ENCODE results near the gene TMOD2. TPM values are rescaled to one million over a fixed set of nuclear protein-coding genes. Genes with fewer than 3 reads are reported as not detected.

The TMOD2 gene
- total RNA-seq, 4 donors from 2014 or later = 1.0 to 4.8 (median 2.4) TPM

DNA sequence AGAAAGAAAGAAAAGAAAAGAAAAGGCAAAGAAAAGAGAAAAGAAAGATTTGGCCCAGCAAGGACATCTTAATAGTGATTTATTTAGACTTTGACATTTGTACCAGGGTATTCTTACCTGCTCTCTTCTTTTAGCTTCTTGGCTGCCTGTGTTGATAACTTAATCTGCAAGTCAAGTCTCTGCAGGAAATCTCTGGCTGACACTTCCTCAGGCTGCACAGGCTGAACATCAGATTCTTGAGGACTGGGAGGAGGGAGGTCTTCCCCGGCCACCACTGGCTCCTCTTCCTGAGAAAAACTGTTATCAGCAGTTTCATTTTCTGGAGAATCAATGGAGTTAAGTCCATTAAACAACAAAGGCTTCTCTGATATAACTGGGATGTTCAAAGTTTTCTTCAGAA, 26.7 kb upstream of the TMOD2 start:
- Histone ChIP-seq H3K27ac (no peak overlapping the region), H3K4me3 (no peak overlapping the region), H3K4me1 (peaks cover 22 to 28% of the 10 kb centered on the region in 2 donors), H3K27me3 (no peaks in the 10 kb centered on the region), H3K9me3 (no peaks in the 10 kb centered on the region), H3K36me3 (no peaks in the 10 kb centered on the region)
- ATAC-seq = no peak
- TF ChIP-seq POLR2A (IDR thresholded peaks at IDR 0.05) = no peak
- no peak for TF ChIP-seq CTCF (IDR thresholded peaks at IDR 0.05 in 4 of 5, conservative IDR thresholded peaks at IDR 0.05 in 1 of 5)
- intact Hi-C loops (cut with DNase I; ENCODE audit: low total_unique reads) = no loop called here
- no peak for DNase-seq
- in situ Hi-C loops (cut with MboI; ENCODE audit: low sequenced_read_pairs in 4 of 4) = no loop called here

GRCh38 chr15:51726302-51727073, 24.9 kb upstream of the TMOD2 start:
- peaks cover 35 to 38% of the 10 kb centered on the region in 2 donors for H3K4me1 ChIP-seq
- peak; percentile 34 to 56 for DNase-seq
- peak overlapping the region in 1 of 4 donors; percentile 21 for H3K27ac ChIP-seq
- ATAC-seq = peak; percentile 90 to 98
- no peaks in the 10 kb centered on the region for H3K9me3 ChIP-seq
- H3K36me3 ChIP-seq = no peaks in the 10 kb centered on the region
- no peaks in the 10 kb centered on the region for H3K27me3 ChIP-seq
- intact Hi-C loops (cut with DNase I; ENCODE audit: low total_unique reads) (no loop called here), in situ Hi-C loops (cut with MboI; ENCODE audit: low sequenced_read_pairs in 4 of 4) (no loop called here)
- H3K4me3 ChIP-seq = no peak overlapping the region
- no peak for TF ChIP-seq CTCF (IDR thresholded peaks at IDR 0.05 in 4 of 5, conservative IDR thresholded peaks at IDR 0.05 in 1 of 5)
- TF ChIP-seq POLR2A (IDR thresholded peaks at IDR 0.05) = peak in 1 of 2 donors; percentile 25

GRCh38 chr15:51727141-51727897, 24.1 kb upstream of the TMOD2 start:
- H3K4me1 ChIP-seq = peaks cover 43% of the 10 kb centered on the region in 2 donors
- no peak for TF ChIP-seq POLR2A (IDR thresholded peaks at IDR 0.05)
- no peak for TF ChIP-seq CTCF (IDR thresholded peaks at IDR 0.05 in 4 of 5, conservative IDR thresholded peaks at IDR 0.05 in 1 of 5)
- in situ Hi-C loops (cut with MboI; ENCODE audit: low sequenced_read_pairs in 4 of 4) (no loop called here), intact Hi-C loops (cut with DNase I; ENCODE audit: low total_unique reads) (no loop called here)
- no peaks in the 10 kb centered on the region for H3K9me3 ChIP-seq
- no peaks in the 10 kb centered on the region for H3K27me3 ChIP-seq
- ATAC-seq (no peak), DNase-seq (no peak)
- H3K36me3 ChIP-seq = no peaks in the 10 kb centered on the region
- H3K27ac ChIP-seq = no peak overlapping the region
- H3K4me3 ChIP-seq = no peak overlapping the region

DNA sequence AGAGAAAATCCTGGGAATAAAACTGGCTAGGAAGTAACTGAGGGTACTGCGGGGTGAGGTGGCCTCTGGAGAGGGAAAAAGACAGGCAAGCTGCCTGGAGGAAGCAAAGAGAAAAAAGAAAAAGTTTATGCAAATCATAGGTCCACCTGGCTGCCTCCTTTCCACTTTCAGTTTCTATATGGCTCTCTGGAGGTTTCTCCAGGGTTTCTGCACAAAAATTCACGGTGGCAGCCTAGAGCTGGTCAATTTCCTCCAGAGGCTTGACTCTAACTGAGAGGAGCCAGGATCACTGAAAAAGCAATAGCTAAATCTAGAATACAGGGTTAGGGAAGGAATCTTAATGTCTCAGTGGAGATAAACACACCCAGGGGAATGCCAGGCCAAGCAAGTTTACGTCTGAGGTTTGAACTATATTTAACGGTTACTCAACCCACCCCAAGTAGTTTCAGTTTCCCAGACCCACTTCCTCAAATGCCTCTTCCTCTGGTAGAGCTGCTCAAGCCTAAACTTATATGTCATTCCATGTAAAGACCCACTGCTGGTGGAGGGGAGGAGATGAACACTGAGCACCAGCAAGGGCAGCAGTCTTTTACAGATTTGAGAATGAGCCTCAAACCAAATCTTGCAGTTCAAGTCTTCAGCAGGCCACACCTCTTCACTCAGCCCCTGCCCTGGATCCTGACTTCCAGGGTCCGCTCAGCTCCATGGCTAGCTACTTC, 19.7 kb upstream of the TMOD2 start:
- H3K4me3 ChIP-seq = peak overlapping the region; percentile 31 to 51 (median 40)
- peak overlapping the region; percentile 57 to 82 (median 66) for H3K27ac ChIP-seq
- TF ChIP-seq CTCF (IDR thresholded peaks at IDR 0.05 in 4 of 5, conservative IDR thresholded peaks at IDR 0.05 in 1 of 5) = no peak
- TF ChIP-seq POLR2A (IDR thresholded peaks at IDR 0.05) = no peak
- intact Hi-C loops (cut with DNase I; ENCODE audit: low total_unique reads) = no loop called here
- no peaks in the 10 kb centered on the region for H3K27me3 ChIP-seq
- peaks cover 35 to 49% of the 10 kb centered on the region in 2 donors for H3K4me1 ChIP-seq
- no peaks in the 10 kb centered on the region for H3K9me3 ChIP-seq
- DNase-seq (peak in 1 of 2 donors; percentile 20), ATAC-seq (peak; percentile 77 to 95)
- H3K36me3 ChIP-seq = no peaks in the 10 kb centered on the region
- in situ Hi-C loops (cut with MboI; ENCODE audit: low sequenced_read_pairs in 4 of 4) = no loop called here
